ENCODE data around the gene C4A.
"Not testable (repeated sequence)": the region's sequence is repeated elsewhere in the genome, so short reads cannot be mapped to it uniquely, and the experiment has no call there.

C4A gene

GRCh38 chr6:32040299-32041049 lies 58.6 kb downstream of the C4A start:
- ATAC-seq (replicated peaks); H3K27me3 Mint-ChIP-seq; H3K36me3 Mint-ChIP-seq; H3K27ac Mint-ChIP-seq; DNase-seq; H3K4me3 Mint-ChIP-seq; H3K9me3 Mint-ChIP-seq: not testable (repeated sequence)
- peaks cover 5 to 11% of the 10 kb centered on the region in 2 donors for H3K4me1 Mint-ChIP-seq

GRCh38 chr6:32041050-32041321 lies 59.1 kb downstream of the C4A start:
- H3K4me3 Mint-ChIP-seq; H3K9me3 Mint-ChIP-seq; ATAC-seq (replicated peaks); H3K27ac Mint-ChIP-seq; DNase-seq; H3K27me3 Mint-ChIP-seq; H3K36me3 Mint-ChIP-seq: not testable (repeated sequence)
- peaks cover 5 to 11% of the 10 kb centered on the region in 2 donors for H3K4me1 Mint-ChIP-seq

- H3K9me3 Mint-ChIP-seq: not testable (repeated sequence)
Observed at GRCh38 chr6:32041385-32041784, 59.5 kb downstream of the C4A start.

GRCh38 chr6:32042276-32042675 lies 60.4 kb downstream of the C4A start:
- not testable (repeated sequence) for H3K27me3 Mint-ChIP-seq; H3K36me3 Mint-ChIP-seq; H3K9me3 Mint-ChIP-seq; H3K4me3 Mint-ChIP-seq; DNase-seq; H3K27ac Mint-ChIP-seq; H3K4me1 Mint-ChIP-seq; ATAC-seq (replicated peaks)

More at GRCh38 chr6:32041385-32041784, 59.5 kb downstream of the C4A start:
- H3K4me1 Mint-ChIP-seq: peaks cover 5 to 11% of the 10 kb centered on the region in 2 donors
- peak overlapping the region; percentile 22 for H3K27ac Mint-ChIP-seq
- not testable (repeated sequence) for H3K36me3 Mint-ChIP-seq; ATAC-seq (replicated peaks); H3K4me3 Mint-ChIP-seq; DNase-seq; H3K27me3 Mint-ChIP-seq

- not testable (repeated sequence) for DNase-seq; H3K27ac Mint-ChIP-seq; H3K4me1 Mint-ChIP-seq; H3K9me3 Mint-ChIP-seq; H3K36me3 Mint-ChIP-seq; ATAC-seq (replicated peaks); H3K4me3 Mint-ChIP-seq
- peaks cover 5 to 11% of the 10 kb centered on the region in 2 donors for H3K27me3 Mint-ChIP-seq
Observed at GRCh38 chr6:32043589-32044380, 61.9 kb downstream of the C4A start.

- not testable (repeated sequence) for H3K27ac Mint-ChIP-seq; H3K9me3 Mint-ChIP-seq; H3K4me3 Mint-ChIP-seq; H3K36me3 Mint-ChIP-seq; ATAC-seq (replicated peaks); DNase-seq; H3K4me1 Mint-ChIP-seq
- H3K27me3 Mint-ChIP-seq: peaks cover 7 to 11% of the 10 kb centered on the region in 2 donors
Observed at GRCh38 chr6:32044916-32045315, 63.1 kb downstream of the C4A start.

GRCh38 chr6:32045811-32046449 lies 64.1 kb downstream of the C4A start:
- H3K27ac Mint-ChIP-seq: no peak overlapping the region
- peaks cover 14 to 16% of the 10 kb centered on the region in 2 donors for H3K27me3 Mint-ChIP-seq
- peaks cover 5 to 7% of the 10 kb centered on the region in 2 donors for H3K4me1 Mint-ChIP-seq
- DNase-seq: no peak
- no peaks in the 10 kb centered on the region for H3K36me3 Mint-ChIP-seq
- no peaks in the 10 kb centered on the region for H3K9me3 Mint-ChIP-seq
- ATAC-seq (replicated peaks): no peak
- H3K4me3 Mint-ChIP-seq: no peak overlapping the region

GRCh38 chr6:32046450-32047083 lies 64.7 kb downstream of the C4A start:
- ATAC-seq (replicated peaks) (no peak), DNase-seq (no peak)
- H3K27ac Mint-ChIP-seq: no peak overlapping the region
- peaks cover 16% of the 10 kb centered on the region in 2 donors for H3K27me3 Mint-ChIP-seq
- no peaks in the 10 kb centered on the region for H3K36me3 Mint-ChIP-seq
- peaks cover 5 to 7% of the 10 kb centered on the region in 2 donors for H3K4me1 Mint-ChIP-seq
- H3K9me3 Mint-ChIP-seq: no peaks in the 10 kb centered on the region
- H3K4me3 Mint-ChIP-seq: no peak overlapping the region

- no peaks in the 10 kb centered on the region for H3K9me3 Mint-ChIP-seq
- peaks cover 16 to 20% of the 10 kb centered on the region in 2 donors for H3K27me3 Mint-ChIP-seq
- DNase-seq (no peak), ATAC-seq (replicated peaks) (no peak)
- H3K4me3 Mint-ChIP-seq: no peak overlapping the region
- H3K4me1 Mint-ChIP-seq: peaks cover 5 to 7% of the 10 kb centered on the region in 2 donors
- no peak overlapping the region for H3K27ac Mint-ChIP-seq
- no peaks in the 10 kb centered on the region for H3K36me3 Mint-ChIP-seq
Observed at GRCh38 chr6:32047084-32047478, 65.2 kb downstream of the C4A start.

- H3K36me3 Mint-ChIP-seq: no peaks in the 10 kb centered on the region
- ATAC-seq (replicated peaks) (no peak), DNase-seq (no peak)
- H3K27me3 Mint-ChIP-seq: peaks cover 16 to 20% of the 10 kb centered on the region in 2 donors
- H3K4me1 Mint-ChIP-seq: peaks cover 5 to 7% of the 10 kb centered on the region in 2 donors
- H3K4me3 Mint-ChIP-seq: no peak overlapping the region
- no peak overlapping the region for H3K27ac Mint-ChIP-seq
- H3K9me3 Mint-ChIP-seq: no peaks in the 10 kb centered on the region
Observed at GRCh38 chr6:32047539-32047854, 65.6 kb downstream of the C4A start.

GRCh38 chr6:32047855-32048766 lies 66.3 kb downstream of the C4A start:
- DNase-seq (peak; percentile 53), ATAC-seq (replicated peaks) (peak; percentile 88 to 89)
- H3K9me3 Mint-ChIP-seq: no peaks in the 10 kb centered on the region
- H3K4me3 Mint-ChIP-seq: no peak overlapping the region
- no peaks in the 10 kb centered on the region for H3K36me3 Mint-ChIP-seq
- H3K27me3 Mint-ChIP-seq: peaks cover 16 to 20% of the 10 kb centered on the region in 2 donors
- peak overlapping the region; percentile 32 for H3K27ac Mint-ChIP-seq
- peaks cover 5 to 7% of the 10 kb centered on the region in 2 donors for H3K4me1 Mint-ChIP-seq

- peaks cover 22 to 24% of the 10 kb centered on the region in 2 donors for H3K27me3 Mint-ChIP-seq
- not testable (repeated sequence) for H3K36me3 Mint-ChIP-seq; H3K27ac Mint-ChIP-seq; H3K4me1 Mint-ChIP-seq; DNase-seq; H3K4me3 Mint-ChIP-seq; H3K9me3 Mint-ChIP-seq; ATAC-seq (replicated peaks)
Observed at GRCh38 chr6:32049149-32049548, 67.3 kb downstream of the C4A start.

GRCh38 chr6:32049736-32050135 lies 67.9 kb downstream of the C4A start:
- H3K9me3 Mint-ChIP-seq; H3K36me3 Mint-ChIP-seq; DNase-seq; H3K4me3 Mint-ChIP-seq; H3K27ac Mint-ChIP-seq; ATAC-seq (replicated peaks): not testable (repeated sequence)
- peaks cover 7 to 11% of the 10 kb centered on the region in 2 donors for H3K4me1 Mint-ChIP-seq
- peaks cover 28 to 29% of the 10 kb centered on the region in 2 donors for H3K27me3 Mint-ChIP-seq
